ENCODE measurements around the gene CDC42BPA. TPM values are rescaled to one million over a fixed set of nuclear protein-coding genes. Genes with fewer than 3 reads are reported as not detected.

CDC42BPA gene
- total RNA-seq, 2 donors from 2014 or later, result 30.0 to 34.3 TPM

GRCh38 chr1:226950316-226950715 lies 368.0 kb downstream of the CDC42BPA start:
- no peaks in the 10 kb centered on the region for H3K36me3 ChIP-seq (ENCODE audit: control insufficient read depth, insufficient read depth, low read length)
- no peak overlapping the region for H3K4me3 ChIP-seq (ENCODE audit: low read length)
- H3K27ac ChIP-seq (ENCODE audit: low read depth, low read length), result no peak overlapping the region
- H3K27me3 ChIP-seq (ENCODE audit: control insufficient read depth, insufficient read depth, low read length, poor library complexity, severe bottlenecking), result peaks cover 14% of the 10 kb centered on the region
- no peak overlapping the region for H3K4me3 Mint-ChIP-seq
- H3K4me1 ChIP-seq (ENCODE audit: control insufficient read depth, insufficient read depth, low read length), result no peaks in the 10 kb centered on the region
- H3K9me3 Mint-ChIP-seq, result peaks cover 16% of the 10 kb centered on the region
- no peak for TF ChIP-seq CTCF (conservative IDR thresholded peaks at IDR 0.05)
- peaks cover 38% of the 10 kb centered on the region for H3K27me3 Mint-ChIP-seq (ENCODE audit: insufficient read depth)
- WGBS, 2 experiments (ENCODE audit: insufficient coverage in 1 of 2, insufficient read length in 1 of 2), result 93% methylated on average over 1 of the region's 1 CpG; no CpG with 5 or more reads in 1 of the 2 experiments
- peaks cover 14% of the 10 kb centered on the region for H3K4me1 Mint-ChIP-seq
- H3K36me3 Mint-ChIP-seq (ENCODE audit: low read depth), result peaks cover 7% of the 10 kb centered on the region
- no peak for DNase-seq
- no peak overlapping the region for H3K27ac Mint-ChIP-seq
- peaks cover 5% of the 10 kb centered on the region for H3K9me3 ChIP-seq (ENCODE audit: control insufficient read depth, low read length)
- no peak overlapping the region for H3K9ac ChIP-seq (ENCODE audit: extremely low read depth, low read length, poor library complexity, severe bottlenecking)

GRCh38 chr1:226949401-226949800 lies 368.9 kb downstream of the CDC42BPA start:
- H3K4me1 Mint-ChIP-seq, result peaks cover 22% of the 10 kb centered on the region
- peaks cover 17% of the 10 kb centered on the region for H3K27me3 ChIP-seq (ENCODE audit: control insufficient read depth, insufficient read depth, low read length, poor library complexity, severe bottlenecking)
- H3K36me3 ChIP-seq (ENCODE audit: control insufficient read depth, insufficient read depth, low read length), result no peaks in the 10 kb centered on the region
- H3K4me3 Mint-ChIP-seq, result no peak overlapping the region
- 95% methylated on average over 3 of the region's 3 CpGs; no CpG with 5 or more reads in 1 of the 2 experiments for WGBS, 2 experiments (ENCODE audit: insufficient coverage in 1 of 2, insufficient read length in 1 of 2)
- no peak overlapping the region for H3K4me3 ChIP-seq (ENCODE audit: low read length)
- H3K9ac ChIP-seq (ENCODE audit: extremely low read depth, low read length, poor library complexity, severe bottlenecking), result no peak overlapping the region
- H3K27me3 Mint-ChIP-seq (ENCODE audit: insufficient read depth), result peaks cover 35% of the 10 kb centered on the region
- peaks cover 5% of the 10 kb centered on the region for H3K9me3 ChIP-seq (ENCODE audit: control insufficient read depth, low read length)
- no peak overlapping the region for H3K27ac Mint-ChIP-seq
- no peak for TF ChIP-seq CTCF (conservative IDR thresholded peaks at IDR 0.05)
- DNase-seq, result peak; percentile 17
- peaks cover 7% of the 10 kb centered on the region for H3K9me3 Mint-ChIP-seq
- H3K4me1 ChIP-seq (ENCODE audit: control insufficient read depth, insufficient read depth, low read length), result peaks cover 5% of the 10 kb centered on the region
- no peak overlapping the region for H3K27ac ChIP-seq (ENCODE audit: low read depth, low read length)
- peaks cover 1% of the 10 kb centered on the region for H3K36me3 Mint-ChIP-seq (ENCODE audit: low read depth)

GRCh38 chr1:226948996-226949395 lies 369.3 kb downstream of the CDC42BPA start:
- H3K4me3 Mint-ChIP-seq, result no peak overlapping the region
- peaks cover 1% of the 10 kb centered on the region for H3K36me3 Mint-ChIP-seq (ENCODE audit: low read depth)
- TF ChIP-seq CTCF (conservative IDR thresholded peaks at IDR 0.05), result no peak
- DNase-seq, result peak; percentile 20
- H3K27me3 Mint-ChIP-seq (ENCODE audit: insufficient read depth), result peaks cover 39% of the 10 kb centered on the region
- no peak overlapping the region for H3K4me3 ChIP-seq (ENCODE audit: low read length)
- H3K27ac Mint-ChIP-seq, result no peak overlapping the region
- H3K9ac ChIP-seq (ENCODE audit: extremely low read depth, low read length, poor library complexity, severe bottlenecking), result no peak overlapping the region
- peaks cover 7% of the 10 kb centered on the region for H3K9me3 Mint-ChIP-seq
- no peak overlapping the region for H3K27ac ChIP-seq (ENCODE audit: low read depth, low read length)
- peaks cover 5% of the 10 kb centered on the region for H3K9me3 ChIP-seq (ENCODE audit: control insufficient read depth, low read length)
- peaks cover 5% of the 10 kb centered on the region for H3K4me1 ChIP-seq (ENCODE audit: control insufficient read depth, insufficient read depth, low read length)
- 93 to 97% methylated on average over 7 to 15 of the region's 15 CpGs for WGBS, 2 experiments (ENCODE audit: insufficient coverage in 1 of 2, insufficient read length in 1 of 2)
- H3K4me1 Mint-ChIP-seq, result peaks cover 25% of the 10 kb centered on the region
- H3K36me3 ChIP-seq (ENCODE audit: control insufficient read depth, insufficient read depth, low read length), result no peaks in the 10 kb centered on the region
- peaks cover 21% of the 10 kb centered on the region for H3K27me3 ChIP-seq (ENCODE audit: control insufficient read depth, insufficient read depth, low read length, poor library complexity, severe bottlenecking)
